CD4-positive, alpha-beta T cell treated with Interleukin-12 subunit alpha and Interleukin-12 subunit beta, for 1 hour (primary cell): Measurements from ENCODE around the gene CCL21.

Experiments
- DNase-seq: peaks from one replicate; pipeline ENCODE4 v3.0.0-alpha.2; 2020

CCL21 gene

DNA sequence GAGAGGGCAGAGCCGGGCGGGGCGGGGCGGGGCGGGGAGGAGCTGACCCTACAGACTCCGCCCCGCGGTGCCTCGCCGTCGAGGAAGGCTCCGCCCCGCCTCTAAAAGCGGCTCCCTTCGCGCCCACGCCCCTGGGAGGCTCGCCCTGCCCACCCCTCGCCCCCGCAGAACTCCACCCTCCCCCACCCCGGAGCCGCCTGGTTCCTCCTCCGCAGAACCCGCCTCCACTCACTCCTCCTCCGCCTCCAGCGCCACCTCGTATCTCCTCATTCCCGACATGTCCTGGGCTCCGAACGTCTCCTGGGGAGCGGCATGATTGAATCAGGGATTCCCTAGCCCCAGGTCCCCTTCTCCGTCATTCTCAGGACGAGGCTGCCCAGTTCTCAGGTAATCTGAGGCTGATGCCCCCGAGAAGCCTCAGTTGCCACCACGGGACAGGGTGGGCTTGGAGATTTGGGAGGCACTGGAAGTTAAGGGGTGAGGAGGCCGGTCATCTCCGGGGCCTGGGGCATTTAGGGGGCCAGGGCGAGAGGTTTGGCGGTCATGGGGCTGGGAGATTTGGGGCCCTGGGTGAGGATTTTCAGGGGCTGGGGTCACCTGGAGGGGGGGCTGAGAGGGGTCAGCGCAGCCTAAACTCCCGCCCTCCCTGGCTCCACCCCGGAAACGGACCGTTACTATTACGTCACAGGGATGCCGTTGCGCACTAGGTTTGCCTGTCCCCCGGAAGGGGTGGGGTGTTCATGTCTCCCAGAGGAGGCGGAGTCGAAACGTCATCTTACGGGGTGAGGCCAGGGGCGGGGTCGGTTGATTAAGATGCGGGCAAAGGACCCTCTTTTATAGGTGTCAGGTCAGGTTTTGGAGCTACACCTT, 44.3 kb downstream of the CCL21 start:
- DNase-seq: peak; percentile 94

DNA sequence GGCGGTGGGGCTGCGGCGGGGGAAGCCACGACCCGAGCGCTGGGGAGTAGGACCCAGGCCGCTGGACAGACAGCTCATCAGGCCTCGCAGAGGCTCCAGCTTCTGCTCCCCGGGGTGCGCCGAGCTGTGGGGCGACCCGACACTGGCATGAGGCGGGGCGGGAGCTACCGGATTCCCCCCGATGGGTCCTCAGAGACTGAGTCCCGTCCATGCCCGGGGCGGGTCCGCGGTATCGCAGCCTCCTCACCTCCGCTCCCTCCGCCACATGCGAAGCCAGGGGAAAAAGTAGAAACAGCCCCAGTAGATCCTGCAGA, 44.9 kb downstream of the CCL21 start:
- DNase-seq: no peak

DNA sequence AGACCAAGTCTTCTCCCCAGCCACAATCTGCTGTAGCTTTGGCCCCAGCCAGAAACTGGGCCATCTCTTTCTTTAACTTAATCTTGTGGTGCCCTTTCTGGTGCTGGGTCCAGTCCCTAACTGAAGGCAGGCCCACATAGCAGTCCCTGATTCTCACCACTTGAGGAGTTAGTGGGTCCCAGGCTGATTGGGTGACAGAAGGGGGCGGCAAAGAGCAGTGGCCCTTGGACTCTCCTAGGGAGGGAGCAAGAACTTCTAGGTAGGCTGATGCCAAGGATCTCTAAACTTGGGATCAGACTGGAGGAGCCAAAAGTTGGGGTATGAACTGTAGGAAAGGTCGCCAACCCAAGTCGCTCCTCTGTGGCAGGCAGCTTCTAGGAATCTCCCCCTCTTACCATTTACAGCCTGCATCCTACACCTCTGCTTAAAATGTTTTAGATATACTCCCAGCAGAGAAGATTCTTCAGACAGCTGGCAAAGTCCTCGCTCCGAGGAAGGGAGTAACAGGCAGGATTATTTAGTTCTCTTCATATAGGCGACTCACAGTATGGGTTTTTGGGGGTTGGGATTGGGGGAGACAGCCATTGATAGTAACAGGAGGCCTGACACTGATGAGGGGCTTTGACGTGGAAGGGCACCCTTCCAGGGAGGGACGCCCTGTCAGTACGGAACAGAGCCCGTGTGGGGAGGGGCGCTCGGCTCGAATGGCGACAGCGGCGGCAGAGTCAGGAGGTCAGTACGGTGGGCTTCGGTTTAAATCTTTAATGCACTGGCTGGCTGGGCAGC, 45.5 kb downstream of the CCL21 start:
- DNase-seq: peak; percentile 83

DNA sequence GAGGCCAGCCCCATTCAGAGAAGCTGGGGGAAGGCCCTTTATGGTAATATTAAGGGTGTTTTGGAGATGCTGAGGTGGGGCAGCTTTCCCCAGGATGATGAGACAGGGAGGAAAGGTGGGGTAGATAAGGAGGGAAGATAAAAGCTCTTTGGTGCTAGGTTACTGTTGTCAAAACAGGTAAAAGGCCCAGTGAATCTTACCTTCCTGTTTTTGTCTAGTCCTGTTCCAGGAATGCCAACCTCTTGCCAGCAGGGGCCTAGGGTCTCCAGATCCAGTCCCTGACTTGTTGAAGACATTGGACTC, 46.7 kb downstream of the CCL21 start:
- DNase-seq: peak; percentile 81

DNA sequence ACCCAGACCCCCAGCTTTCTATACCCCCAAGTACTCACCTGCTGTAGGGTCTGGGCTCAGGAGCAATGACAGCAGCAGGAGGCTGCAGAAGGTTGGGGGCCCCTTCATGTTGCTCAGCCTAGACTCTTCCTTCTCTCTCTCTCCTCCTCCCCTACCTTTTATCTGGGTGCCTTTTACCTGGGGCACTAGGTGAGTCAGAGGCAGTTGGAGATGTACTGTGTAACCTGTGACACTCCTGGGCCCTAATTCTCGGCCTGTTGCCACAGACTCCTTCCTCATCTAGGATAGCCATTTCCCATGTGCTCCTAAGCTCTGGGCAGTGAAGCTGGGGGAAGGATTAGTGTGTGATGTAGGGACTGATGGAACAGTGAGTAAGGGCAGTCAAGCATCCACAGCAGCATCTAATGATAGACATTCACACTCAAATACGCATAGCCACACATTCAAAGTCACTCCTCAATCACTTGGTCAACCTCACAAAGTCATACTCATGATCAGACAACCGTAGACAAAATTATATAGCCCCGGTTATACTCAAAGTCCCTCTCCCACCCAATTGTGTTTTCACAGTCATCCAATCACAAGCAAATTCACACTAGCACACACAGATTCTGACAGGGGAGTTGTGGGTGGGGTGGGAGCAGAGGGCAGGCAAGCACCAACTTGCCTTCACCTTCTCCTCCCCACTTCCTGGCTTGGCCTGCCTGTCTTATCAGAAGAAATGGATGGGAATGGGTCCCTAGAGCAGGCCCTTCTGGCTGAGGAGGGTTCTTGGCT, 47.2 kb downstream of the CCL21 start, which contains the start of gene CCL27:
Gene CCL27 (minus strand): TSS at position 132 of the 777 bp plus-strand sequence. CDS start 24 bp downstream, at position 108.
- DNase-seq: peak; percentile 31

DNA sequence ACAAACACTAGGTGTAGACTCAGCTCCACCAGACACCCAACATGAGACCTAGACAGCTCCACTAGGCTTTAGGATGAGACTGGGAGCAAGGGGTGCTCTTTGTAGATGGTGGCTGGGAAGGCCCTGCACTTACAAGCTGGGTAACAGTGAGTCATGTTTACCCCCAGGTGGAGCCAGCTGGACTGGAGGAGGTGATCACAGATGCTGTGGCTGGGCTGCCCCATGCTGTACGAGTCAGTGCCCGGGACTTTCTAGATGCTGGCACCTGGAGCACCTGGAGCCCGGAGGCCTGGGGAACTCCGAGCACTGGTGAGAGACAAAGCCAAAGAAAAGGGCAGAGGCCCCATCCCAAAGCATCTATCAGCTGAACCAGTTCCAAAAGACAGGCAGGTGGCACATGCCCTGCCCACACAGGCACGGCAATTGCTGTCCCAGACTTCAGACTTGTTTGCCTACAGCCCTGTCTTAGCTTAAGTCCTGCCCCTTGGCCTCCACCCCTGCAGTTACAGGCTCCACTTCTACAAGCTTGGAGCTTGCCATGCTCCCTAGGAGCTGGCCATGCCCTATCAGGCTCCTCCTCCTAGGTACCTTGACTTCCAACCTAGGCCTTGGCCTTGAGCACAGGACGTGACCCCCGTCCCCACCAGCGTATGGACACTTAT, 50.2 kb downstream of the CCL21 start:
- no peak for DNase-seq
